ENCODE results near the gene SEC23IP.

SEC23IP gene

DNA sequence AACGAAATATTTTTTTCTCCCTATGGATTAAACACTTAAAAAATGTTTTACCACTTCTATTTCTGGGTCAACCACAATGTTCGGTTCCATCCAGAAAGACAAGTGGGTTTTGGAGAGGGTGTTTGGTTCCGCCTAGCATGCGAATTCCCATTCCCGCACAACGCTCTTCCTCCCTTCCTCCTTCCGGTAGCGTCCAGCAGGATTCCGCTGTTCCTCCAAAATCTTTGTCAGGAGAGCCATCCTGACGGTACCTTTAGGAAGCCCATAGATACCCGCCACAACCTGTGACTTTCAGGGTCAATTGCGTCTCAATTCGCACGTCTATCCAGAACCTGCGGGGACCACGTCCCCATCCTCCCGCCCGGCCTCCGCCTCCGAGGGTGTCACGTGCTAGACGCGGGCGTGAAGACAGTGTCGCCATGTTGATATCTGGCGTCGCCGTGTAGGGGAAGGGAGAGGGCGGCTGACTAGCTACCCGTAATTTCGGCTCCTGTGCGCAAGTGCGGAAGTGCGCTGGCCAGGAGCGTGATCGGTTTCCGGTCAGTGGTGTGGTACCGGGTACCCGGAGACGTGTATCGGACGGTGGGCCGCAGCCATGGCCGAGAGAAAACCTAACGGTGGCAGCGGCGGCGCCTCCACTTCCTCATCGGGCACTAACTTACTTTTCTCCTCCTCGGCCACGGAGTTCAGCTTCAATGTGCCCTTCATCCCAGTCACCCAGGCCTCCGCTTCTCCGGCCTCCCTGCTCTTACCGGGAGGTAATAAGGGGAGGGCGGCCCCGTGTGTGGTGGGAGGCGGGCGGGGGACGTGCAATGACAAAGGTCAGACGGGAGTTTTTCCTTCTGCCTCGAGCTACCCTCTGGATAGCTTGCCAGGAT lies at the start of gene SEC23IP:
TSS of gene SEC23IP (plus strand) at position 543 of the 878 bp plus-strand sequence. CDS start at position 596, 53 bp downstream.
- TF ChIP-seq GATA1 (IDR thresholded peaks at IDR 0.05; ENCODE audit: low read depth, low read length) (no peak), POLR2A (IDR thresholded peaks at IDR 0.05; ENCODE audit: low read length) (peak; percentile 93)
- DNase-seq = peak; percentile 95 to 96

GRCh38 chr10:119845656-119846055 lies 46.9 kb upstream of the SEC23IP start:
- DNase-seq = no peak
- TF ChIP-seq POLR2A (IDR thresholded peaks at IDR 0.05; ENCODE audit: low read length) (no peak), GATA1 (IDR thresholded peaks at IDR 0.05; ENCODE audit: low read depth, low read length) (no peak)

GRCh38 chr10:119849031-119849789 lies 43.3 kb upstream of the SEC23IP start:
- TF ChIP-seq POLR2A (IDR thresholded peaks at IDR 0.05; ENCODE audit: low read length) (no peak), GATA1 (IDR thresholded peaks at IDR 0.05; ENCODE audit: low read depth, low read length) (no peak)
- no peak for DNase-seq

- TF ChIP-seq POLR2A (IDR thresholded peaks at IDR 0.05; ENCODE audit: low read length) (no peak), GATA1 (IDR thresholded peaks at IDR 0.05; ENCODE audit: low read depth, low read length) (no peak)
- no peak for DNase-seq
Observed at GRCh38 chr10:119849944-119850343, 42.6 kb upstream of the SEC23IP start.

DNA sequence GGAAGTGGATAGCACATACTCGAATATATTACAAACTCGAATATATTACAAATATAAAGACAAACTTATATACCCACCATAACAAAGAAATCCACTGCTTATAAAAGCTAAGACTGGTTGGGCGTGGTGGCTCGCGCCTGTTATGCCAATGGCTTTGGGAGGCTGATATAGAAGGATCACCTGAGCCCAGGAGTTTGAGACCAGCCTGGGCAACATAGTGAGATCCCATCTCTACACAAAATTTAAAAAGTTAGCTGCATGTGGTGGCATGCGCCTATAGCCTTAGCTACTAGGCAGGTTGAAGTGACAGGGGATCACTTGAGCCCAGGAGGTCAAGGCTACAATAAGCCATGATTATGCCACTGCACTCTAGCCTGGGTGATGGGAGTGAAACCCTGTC lies 40.3 kb upstream of the SEC23IP start:
- no peak for DNase-seq
- TF ChIP-seq GATA1 (IDR thresholded peaks at IDR 0.05; ENCODE audit: low read depth, low read length) = no peak
- TF ChIP-seq POLR2A (IDR thresholded peaks at IDR 0.05; ENCODE audit: low read length) = no peak

- no peak for DNase-seq
- no peak for TF ChIP-seq GATA1 (IDR thresholded peaks at IDR 0.05; ENCODE audit: low read depth, low read length)
Observed at GRCh38 chr10:119852822-119853221, 39.7 kb upstream of the SEC23IP start.

DNA sequence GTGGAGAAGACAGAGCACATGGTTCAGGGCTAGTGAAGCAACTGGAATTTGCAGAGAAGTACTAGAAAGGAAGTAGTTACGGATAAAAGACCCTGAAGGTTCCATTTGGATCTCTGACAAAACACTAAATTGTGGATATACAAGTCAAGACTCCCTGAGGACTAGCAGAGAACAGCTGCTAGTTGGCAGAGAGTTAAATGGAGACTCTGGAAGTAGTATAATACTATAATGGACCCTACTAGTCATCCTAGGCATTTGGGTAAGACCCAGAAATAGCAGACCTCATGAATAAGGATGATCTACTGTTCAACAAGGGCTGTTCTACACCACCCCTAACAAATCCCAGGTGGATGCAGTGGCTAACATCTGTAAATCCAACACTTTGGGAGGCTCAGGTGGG lies 39.0 kb upstream of the SEC23IP start:
- no peak for DNase-seq
- no peak for TF ChIP-seq POLR2A (IDR thresholded peaks at IDR 0.05; ENCODE audit: low read length)

DNA sequence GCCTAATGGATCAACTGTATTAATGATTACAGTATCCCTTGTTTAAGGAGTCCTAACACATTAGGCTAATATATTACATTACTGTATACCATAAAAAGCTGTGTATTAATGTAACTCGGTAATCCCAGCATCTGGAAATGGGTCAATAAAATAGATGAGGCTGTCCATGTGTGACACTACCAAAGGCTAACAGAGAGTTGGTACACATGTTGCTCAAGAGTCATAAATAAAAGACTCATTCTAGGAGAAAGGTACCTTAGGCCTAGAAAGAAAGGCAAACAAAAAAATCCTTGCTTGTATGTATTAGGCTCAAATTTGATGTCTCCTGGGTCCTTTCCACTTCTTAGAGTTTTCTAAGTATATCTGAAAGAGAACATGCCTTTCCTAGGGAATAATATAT lies 34.5 kb upstream of the SEC23IP start:
- TF ChIP-seq POLR2A (IDR thresholded peaks at IDR 0.05; ENCODE audit: low read length) (no peak), GATA1 (IDR thresholded peaks at IDR 0.05; ENCODE audit: low read depth, low read length) (no peak)

GRCh38 chr10:119859420-119860258 lies 32.9 kb upstream of the SEC23IP start:
- peak; percentile 60 to 76 for DNase-seq

More for the DNA sequence above, 34.5 kb upstream of the SEC23IP start:
- DNase-seq = no peak

GRCh38 chr10:119860866-119861607 lies 31.5 kb upstream of the SEC23IP start:
- DNase-seq = no peak
- TF ChIP-seq GATA1 (IDR thresholded peaks at IDR 0.05; ENCODE audit: low read depth, low read length) = no peak
- TF ChIP-seq POLR2A (IDR thresholded peaks at IDR 0.05; ENCODE audit: low read length) = no peak

More at GRCh38 chr10:119859420-119860258, 32.9 kb upstream of the SEC23IP start:
- no peak for TF ChIP-seq POLR2A (IDR thresholded peaks at IDR 0.05; ENCODE audit: low read length)
- TF ChIP-seq GATA1 (IDR thresholded peaks at IDR 0.05; ENCODE audit: low read depth, low read length) = no peak

- DNase-seq = no peak
- TF ChIP-seq POLR2A (IDR thresholded peaks at IDR 0.05; ENCODE audit: low read length) (no peak), GATA1 (IDR thresholded peaks at IDR 0.05; ENCODE audit: low read depth, low read length) (no peak)
Observed at GRCh38 chr10:119862524-119862923, 30.0 kb upstream of the SEC23IP start.

- TF ChIP-seq GATA1 (IDR thresholded peaks at IDR 0.05; ENCODE audit: low read depth, low read length) = no peak
- no peak for TF ChIP-seq POLR2A (IDR thresholded peaks at IDR 0.05; ENCODE audit: low read length)
- no peak for DNase-seq
Observed at GRCh38 chr10:119863951-119864565, 28.5 kb upstream of the SEC23IP start.
